ENCODE results near the gene FGF11.

DNA sequence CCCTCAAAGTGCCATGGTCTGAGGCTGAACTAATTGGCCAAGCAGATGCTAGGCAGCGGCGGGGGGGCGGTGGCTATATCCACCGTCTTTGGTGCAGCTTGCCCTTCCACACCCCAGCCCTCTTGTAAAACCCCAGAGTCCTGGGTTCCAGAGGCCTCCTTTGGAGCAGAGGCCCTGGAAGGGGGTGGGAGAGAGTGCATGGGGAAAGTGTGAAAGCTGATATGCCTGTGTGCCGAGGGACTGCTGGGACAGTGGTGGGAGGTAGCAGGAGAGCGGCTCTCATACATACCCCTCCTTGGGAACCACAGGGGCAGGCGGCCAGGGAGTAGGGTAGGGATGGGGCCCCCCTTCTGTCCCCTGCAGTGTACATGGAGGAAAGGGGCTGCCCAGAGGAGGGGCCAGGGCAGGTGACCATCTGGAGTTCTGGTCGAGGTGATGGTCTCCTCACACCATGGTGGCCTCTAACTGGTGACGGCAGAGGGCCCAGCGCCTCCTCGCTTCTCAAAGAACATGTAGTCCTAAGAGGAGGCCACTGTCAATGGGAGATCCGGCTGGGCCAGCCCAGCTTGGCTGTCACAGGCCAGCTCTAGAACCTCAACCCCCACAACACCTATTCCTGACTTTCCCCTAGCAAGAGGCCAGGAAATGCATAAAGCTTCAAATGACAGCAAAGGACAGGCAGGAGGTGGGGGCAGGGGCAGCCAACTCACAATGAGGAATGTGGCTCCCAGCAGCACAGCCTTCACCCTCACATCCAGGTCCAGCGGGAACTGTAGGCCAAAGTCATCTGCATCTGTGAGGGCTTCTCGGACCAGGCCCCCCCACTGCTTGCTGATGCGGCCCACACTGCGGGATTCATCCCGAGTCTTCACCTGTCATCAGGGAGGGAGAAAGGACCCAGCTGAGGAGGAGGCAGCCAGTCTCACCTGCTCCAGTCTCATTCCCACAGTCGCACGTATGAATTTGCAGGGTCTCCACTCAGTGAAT, 49.1 kb upstream of the FGF11 start:
- TF ChIP-seq, protein P1, sequence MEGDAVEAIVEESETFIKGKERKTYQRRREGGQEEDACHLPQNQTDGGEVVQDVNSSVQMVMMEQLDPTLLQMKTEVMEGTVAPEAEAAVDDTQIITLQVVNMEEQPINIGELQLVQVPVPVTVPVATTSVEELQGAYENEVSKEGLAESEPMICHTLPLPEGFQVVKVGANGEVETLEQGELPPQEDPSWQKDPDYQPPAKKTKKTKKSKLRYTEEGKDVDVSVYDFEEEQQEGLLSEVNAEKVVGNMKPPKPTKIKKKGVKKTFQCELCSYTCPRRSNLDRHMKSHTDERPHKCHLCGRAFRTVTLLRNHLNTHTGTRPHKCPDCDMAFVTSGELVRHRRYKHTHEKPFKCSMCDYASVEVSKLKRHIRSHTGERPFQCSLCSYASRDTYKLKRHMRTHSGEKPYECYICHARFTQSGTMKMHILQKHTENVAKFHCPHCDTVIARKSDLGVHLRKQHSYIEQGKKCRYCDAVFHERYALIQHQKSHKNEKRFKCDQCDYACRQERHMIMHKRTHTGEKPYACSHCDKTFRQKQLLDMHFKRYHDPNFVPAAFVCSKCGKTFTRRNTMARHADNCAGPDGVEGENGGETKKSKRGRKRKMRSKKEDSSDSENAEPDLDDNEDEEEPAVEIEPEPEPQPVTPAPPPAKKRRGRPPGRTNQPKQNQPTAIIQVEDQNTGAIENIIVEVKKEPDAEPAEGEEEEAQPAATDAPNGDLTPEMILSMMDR (IDR thresholded peaks at IDR 0.05): no peak
- no peak for TF ChIP-seq SIN3A (IDR thresholded peaks at IDR 0.05; ENCODE audit: borderline replicate concordance, low read depth, low read length)
- TF ChIP-seq NFIC (IDR thresholded peaks at IDR 0.05; ENCODE audit: borderline replicate concordance): no peak
- no peak for TF ChIP-seq EP300 (IDR thresholded peaks at IDR 0.05; ENCODE audit: borderline replicate concordance in 1 of 2, low read depth in 1 of 2, low read length in 1 of 2)
- no peak for TF ChIP-seq EZH2phosphoT487 (IDR thresholded peaks at IDR 0.05; ENCODE audit: borderline replicate concordance, low read depth)

Measured in SK-N-SH (cell line).